GM23338 (cell line): ENCODE measurements around the gene LPIN1. TPM values are rescaled to one million over a fixed set of nuclear protein-coding genes. Genes with fewer than 3 reads are reported as not detected.

Experiments used
- ATAC-seq: fragments of 200-7000 bp; cut with Tn5 transposase; 3 replicates; pipeline ENCODE4 v1.9.1; 2020
- DNase-seq: peaks from one replicate; pipeline ENCODE4 v3.0.0-alpha.2; 2015; ENCODE audit warnings: low spot score
- H2AFZ ChIP-seq: fragments of 200-600 bp; sonication (generic); 2 replicates; pipeline ENCODE4 v1.8.0; 2016; ENCODE audit warnings: antibody characterized with exemption, mild to moderate bottlenecking, moderate library complexity
- H3F3A ChIP-seq: fragments of 200-600 bp; sonication (generic); replicated peaks from 2 replicates; pipeline ENCODE4 v1.8.0; 2017; ENCODE audit warnings: antibody characterized with exemption, mixed run types, low read depth
- H3K27ac ChIP-seq: fragments of 200-600 bp; sonication (generic); 2 replicates; pipeline ENCODE4 v1.6.1; 2016; ENCODE audit warnings: low read depth
- H3K27me3 ChIP-seq: fragments of 200-600 bp; sonication (generic); 2 replicates; pipeline ENCODE4 v1.8.0; 2016; ENCODE audit warnings: mild to moderate bottlenecking, mixed run types, moderate library complexity; ENCODE audit not compliant: insufficient read depth
- H3K36me3 ChIP-seq: fragments of 200-600 bp; sonication (generic); 2 replicates; pipeline ENCODE4 v1.8.0; 2016; ENCODE audit warnings: mild to moderate bottlenecking; ENCODE audit not compliant: insufficient read depth
- H3K4me1 ChIP-seq: fragments of 200-600 bp; sonication (generic); 2 replicates; pipeline ENCODE4 v1.8.0; 2016; ENCODE audit warnings: mild to moderate bottlenecking, moderate library complexity; ENCODE audit not compliant: insufficient read depth
- H3K4me2 ChIP-seq: fragments of 200-600 bp; sonication (generic); 2 replicates; pipeline ENCODE4 v1.7.1; 2017; ENCODE audit warnings: mixed run types
- H3K4me3 ChIP-seq: fragments of 200-600 bp; sonication (generic); 2 replicates; pipeline ENCODE4 v1.6.1; 2016; ENCODE audit warnings: mixed run types
- H3K79me2 ChIP-seq: fragments of 200-600 bp; sonication (generic); replicated peaks from 2 replicates; pipeline ENCODE4 v1.8.0; 2017; ENCODE audit warnings: mild to moderate bottlenecking; ENCODE audit not compliant: insufficient read depth
- H3K9me2 ChIP-seq: fragments of 200-600 bp; sonication (generic); 2 replicates; pipeline ENCODE4 v1.8.0; 2017; ENCODE audit not compliant: insufficient read depth
- H4K20me1 ChIP-seq: fragments of 200-600 bp; sonication (generic); replicated peaks from 2 replicates; pipeline ENCODE4 v1.8.0; 2017; ENCODE audit warnings: mild to moderate bottlenecking; ENCODE audit not compliant: insufficient read depth
- H3K27ac Mint-ChIP-seq: 2 replicates; pipeline ENCODE4 v1.8.0; 2020; ENCODE audit warnings: inconsistent platforms, mild to moderate bottlenecking, moderate library complexity, mixed read lengths
- H3K27me3 Mint-ChIP-seq: 3 replicates; pipeline ENCODE4 v1.8.0; 2022; ENCODE audit warnings: low read depth, mild to moderate bottlenecking, moderate library complexity, mixed read lengths, inconsistent platforms; ENCODE audit not compliant: insufficient read depth, poor library complexity
- H3K36me3 Mint-ChIP-seq: 3 replicates; pipeline ENCODE4 v1.8.0; 2021; ENCODE audit warnings: low read depth, mild to moderate bottlenecking, inconsistent platforms, moderate library complexity, mixed read lengths
- H3K4me1 Mint-ChIP-seq: 3 replicates; pipeline ENCODE4 v1.8.0; 2020; ENCODE audit warnings: mild to moderate bottlenecking, inconsistent platforms, mixed read lengths
- H3K4me3 Mint-ChIP-seq: 3 replicates; pipeline ENCODE4 v1.8.0; 2021; ENCODE audit warnings: moderate library complexity, mild to moderate bottlenecking, inconsistent platforms, mixed read lengths
- H3K9me3 Mint-ChIP-seq: 3 replicates; pipeline ENCODE4 v1.8.0; 2020; ENCODE audit warnings: moderate library complexity, mild to moderate bottlenecking, inconsistent platforms, mixed read lengths
- CREB1 ChIP-seq: fragments of 250-450 bp; sonication (Bioruptor Pico); IDR thresholded peaks from 2 replicates; pipeline ENCODE4 v1.5.0; 2020; ENCODE audit warnings: low read depth, mild to moderate bottlenecking, moderate library complexity
- ETS1 ChIP-seq: IDR thresholded peaks from 2 replicates; pipeline ENCODE4 v1.6.1; 2016; ENCODE audit warnings: antibody characterized with exemption
- EZH2 ChIP-seq: fragments of 200-600 bp; sonication (generic); IDR thresholded peaks from one replicate; pipeline ENCODE4 v1.8.0; 2017; ENCODE audit warnings: antibody characterized with exemption, mild to moderate bottlenecking, low read depth; ENCODE audit not compliant: unreplicated experiment
- EZH2phosphoT487 ChIP-seq: fragments of 200-600 bp; sonication (generic); IDR thresholded peaks from one replicate; pipeline ENCODE4 v1.8.1; 2018; ENCODE audit warnings: antibody characterized with exemption; ENCODE audit not compliant: unreplicated experiment
- JUNB ChIP-seq: IDR thresholded peaks from one replicate; pipeline ENCODE4 v1.6.1; 2016; ENCODE audit warnings: antibody characterized with exemption; ENCODE audit not compliant: unreplicated experiment
- NANOG ChIP-seq: IDR thresholded peaks from 2 replicates; pipeline ENCODE4 v1.6.1; 2016; ENCODE audit warnings: antibody characterized with exemption, borderline replicate concordance
- POLR2AphosphoS5 ChIP-seq: IDR thresholded peaks from 2 replicates; pipeline ENCODE4 v1.6.1; 2016; ENCODE audit warnings: antibody characterized with exemption, low read depth
- REST ChIP-seq: IDR thresholded peaks from one replicate; pipeline ENCODE4 v1.6.1; 2018; ENCODE audit warnings: antibody characterized with exemption; ENCODE audit not compliant: unreplicated experiment
- STAT1 ChIP-seq: IDR thresholded peaks from one replicate; pipeline ENCODE4 v1.6.1; 2016; ENCODE audit warnings: antibody characterized with exemption; ENCODE audit not compliant: unreplicated experiment
- ZNF114 ChIP-seq: fragments of 250-450 bp; sonication (Bioruptor Pico); IDR thresholded peaks from 2 replicates; pipeline ENCODE4 v1.5.0; 2020; ENCODE audit warnings: mild to moderate bottlenecking, moderate library complexity
- ZNF331 ChIP-seq: fragments of 250-450 bp; sonication (Bioruptor Pico); IDR thresholded peaks from 2 replicates; pipeline ENCODE4 v1.5.0; 2020; ENCODE audit warnings: low read depth, mild to moderate bottlenecking, moderate library complexity
- polyA plus RNA-seq: library from polyadenylated mRNA; unstranded; fragments of >200 nt; fragmentation: Nextera tagmentation; extraction: Ambion mirVana; gene quantifications from 2 replicates; pipeline ENCODE4 v1.2.1, GENCODE V29; 2016
- total RNA-seq: library from RNA; depleted of rRNA; stranded (reverse); fragments of >200 nt; shearing (Covaris generic); gene quantifications from 2 replicates; pipeline ENCODE4 v1.2.3, GENCODE V29; 2014

Gene LPIN1
- total and polyA plus RNA-seq, 2 experiments from 2014 or later: 4.4 to 9.5 TPM

- no peak for TF ChIP-seq EZH2phosphoT487
- TF ChIP-seq CREB1: no peak
- TF ChIP-seq ZNF114: no peak
- TF ChIP-seq STAT1: no peak
- TF ChIP-seq JUNB: no peak
- no peak for TF ChIP-seq ZNF331 (CRISPR knock-in tag)
These were observed 123.1 kb downstream of the LPIN1 start (continued) for GRCh38 chr2:11869391-11869991.

- Mint-ChIP-seq H3K27me3 (peaks cover 2% of the 10 kb centered on the region), H3K27ac (no peak overlapping the region), H3K4me3 (no peak overlapping the region), H3K4me1 (peaks cover 18% of the 10 kb centered on the region; the same call in 2 of the 3 replicates), H3K36me3 (no peaks in the 10 kb centered on the region), H3K9me3 (no peaks in the 10 kb centered on the region; the same call in 1 of the 3 replicates)
- TF ChIP-seq EZH2 (no peak), POLR2AphosphoS5 (no peak)
- Histone ChIP-seq H4K20me1 (no peaks in the 10 kb centered on the region), H2AFZ (peak overlapping the region; percentile 64; the same call in 1 of the 2 replicates), H3K4me1 (no peaks in the 10 kb centered on the region), H3K79me2 (no peaks in the 10 kb centered on the region), H3K4me3 (no peak overlapping the region), H3F3A (no peaks in the 10 kb centered on the region), H3K27ac (no peak overlapping the region), H3K36me3 (no peaks in the 10 kb centered on the region), H3K27me3 (no peaks in the 10 kb centered on the region), H3K9me2 (no peaks in the 10 kb centered on the region), H3K4me2 (no peak overlapping the region)
- ATAC-seq (no peak; the same call in 2 of the 3 replicates), DNase-seq (peak; percentile 29)
These were observed 123.6 kb downstream of the LPIN1 start for GRCh38 chr2:11870064-11870463.

GRCh38 chr2:11870584-11870983 is 124.2 kb downstream of the LPIN1 start:
- no peaks in the 10 kb centered on the region for H3K36me3 ChIP-seq
- no peaks in the 10 kb centered on the region; the same call in 1 of the 3 replicates for H3K9me3 Mint-ChIP-seq
- peaks cover 3% of the 10 kb centered on the region; the same call in 1 of the 2 replicates for H3K9me2 ChIP-seq
- peaks cover 18% of the 10 kb centered on the region; the same call in 2 of the 3 replicates for H3K4me1 Mint-ChIP-seq
- H3K27ac ChIP-seq: no peak overlapping the region
- no peaks in the 10 kb centered on the region for H3K79me2 ChIP-seq
- no peaks in the 10 kb centered on the region for H3K36me3 Mint-ChIP-seq
- H3K27me3 ChIP-seq: no peaks in the 10 kb centered on the region
- H3K4me3 Mint-ChIP-seq: no peak overlapping the region
- no peaks in the 10 kb centered on the region for H3K4me1 ChIP-seq
- DNase-seq (no peak), ATAC-seq (no peak)
- H3F3A ChIP-seq: no peaks in the 10 kb centered on the region
- H3K27me3 Mint-ChIP-seq: peaks cover 2% of the 10 kb centered on the region
- no peak overlapping the region for H3K4me3 ChIP-seq
- H3K27ac Mint-ChIP-seq: no peak overlapping the region
- H4K20me1 ChIP-seq: no peaks in the 10 kb centered on the region
- peak overlapping the region; percentile 63; the same call in 1 of the 2 replicates for H2AFZ ChIP-seq
- no peak overlapping the region for H3K4me2 ChIP-seq
- TF ChIP-seq ZNF331 (CRISPR knock-in tag) (no peak), EZH2phosphoT487 (no peak), CREB1 (no peak), STAT1 (no peak), NANOG (no peak), ETS1 (no peak), EZH2 (no peak), POLR2AphosphoS5 (no peak), REST (no peak)
